IPS-15b (cell line): ENCODE data around the gene PUDP.

ENCODE experiments used
- H3K27me3 ChIP-seq: one replicate; pipeline ENCODE4 v1.6.1; 2013; ENCODE audit warnings: low read length; ENCODE audit not compliant: control insufficient read depth, insufficient read depth
- H3K36me3 ChIP-seq: one replicate; pipeline ENCODE4 v1.6.1; 2013; ENCODE audit warnings: low read length; ENCODE audit not compliant: control insufficient read depth, insufficient read depth
- H3K4me1 ChIP-seq: one replicate; pipeline ENCODE4 v1.6.1; 2013; ENCODE audit warnings: mild to moderate bottlenecking, low read length; ENCODE audit not compliant: control insufficient read depth, insufficient read depth
- H3K4me3 ChIP-seq: one replicate; pipeline ENCODE4 v1.5.1; 2013; ENCODE audit warnings: low read depth, low read length
- H3K9ac ChIP-seq: one replicate; pipeline ENCODE4 v1.6.1; 2013; ENCODE audit warnings: low read depth, mild to moderate bottlenecking, low read length
- H3K9me3 ChIP-seq: one replicate; pipeline ENCODE4 v1.6.1; 2013; ENCODE audit warnings: mild to moderate bottlenecking, low read length; ENCODE audit not compliant: control insufficient read depth, insufficient read depth

PUDP gene

DNA sequence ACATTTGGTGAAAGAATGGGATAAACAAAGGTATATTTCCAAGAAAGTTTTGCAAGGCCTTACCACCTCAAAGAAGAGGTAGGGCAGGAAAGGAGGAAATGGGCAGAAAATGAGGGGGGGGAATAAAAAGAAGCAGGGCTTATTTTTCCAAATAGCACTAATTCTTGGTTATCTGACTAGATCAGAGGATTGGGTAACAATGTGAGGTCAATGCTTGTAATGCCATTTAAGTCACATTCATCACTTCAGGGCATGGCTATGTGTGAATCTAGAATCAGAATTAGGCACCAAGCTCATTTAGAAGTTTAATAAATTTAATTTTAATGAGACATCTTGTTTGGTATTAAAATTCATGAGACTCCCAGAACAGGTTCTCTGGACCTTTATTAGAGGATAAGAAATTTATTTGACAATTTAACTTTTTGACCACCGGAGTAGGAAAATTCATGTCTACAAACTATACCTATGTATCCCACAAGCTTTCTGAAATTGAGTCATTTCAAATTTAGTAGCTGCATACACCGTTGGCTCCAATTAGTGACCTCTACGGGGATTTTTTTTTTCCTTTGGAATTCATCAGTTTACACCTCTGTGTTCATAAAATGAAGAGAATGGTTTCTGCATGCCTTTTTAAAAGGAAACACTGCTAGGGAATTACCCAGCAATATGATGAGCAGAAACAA is 1.8 kb downstream of the PUDP start:
- no peaks in the 10 kb centered on the region for H3K4me1 ChIP-seq
- H3K9me3 ChIP-seq: no peaks in the 10 kb centered on the region
- H3K36me3 ChIP-seq: no peaks in the 10 kb centered on the region
- no peaks in the 10 kb centered on the region for H3K27me3 ChIP-seq
- H3K4me3 ChIP-seq: no peak overlapping the region
- no peak overlapping the region for H3K9ac ChIP-seq

DNA sequence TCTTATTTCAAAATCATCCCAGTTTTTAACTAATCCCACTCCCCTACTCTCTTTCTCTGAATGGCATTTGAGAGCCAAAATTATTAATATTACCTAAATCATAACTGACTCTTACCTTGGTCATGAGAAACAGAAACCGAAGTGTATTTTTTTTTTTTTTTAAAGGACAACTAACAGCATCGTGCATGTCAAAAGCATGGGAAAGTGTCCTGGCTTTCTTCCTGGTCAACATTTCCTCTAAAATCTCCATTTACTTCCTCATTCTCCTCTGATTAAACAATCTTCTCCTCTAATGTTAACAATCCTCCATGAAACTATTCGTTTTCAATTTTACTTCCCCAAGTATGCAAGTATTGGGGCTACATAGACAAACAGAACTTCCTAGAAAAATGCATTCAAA is 2.5 kb downstream of the PUDP start:
- no peaks in the 10 kb centered on the region for H3K9me3 ChIP-seq
- no peak overlapping the region for H3K4me3 ChIP-seq
- H3K9ac ChIP-seq: no peak overlapping the region
- no peaks in the 10 kb centered on the region for H3K36me3 ChIP-seq
- H3K4me1 ChIP-seq: no peaks in the 10 kb centered on the region
- H3K27me3 ChIP-seq: no peaks in the 10 kb centered on the region

DNA sequence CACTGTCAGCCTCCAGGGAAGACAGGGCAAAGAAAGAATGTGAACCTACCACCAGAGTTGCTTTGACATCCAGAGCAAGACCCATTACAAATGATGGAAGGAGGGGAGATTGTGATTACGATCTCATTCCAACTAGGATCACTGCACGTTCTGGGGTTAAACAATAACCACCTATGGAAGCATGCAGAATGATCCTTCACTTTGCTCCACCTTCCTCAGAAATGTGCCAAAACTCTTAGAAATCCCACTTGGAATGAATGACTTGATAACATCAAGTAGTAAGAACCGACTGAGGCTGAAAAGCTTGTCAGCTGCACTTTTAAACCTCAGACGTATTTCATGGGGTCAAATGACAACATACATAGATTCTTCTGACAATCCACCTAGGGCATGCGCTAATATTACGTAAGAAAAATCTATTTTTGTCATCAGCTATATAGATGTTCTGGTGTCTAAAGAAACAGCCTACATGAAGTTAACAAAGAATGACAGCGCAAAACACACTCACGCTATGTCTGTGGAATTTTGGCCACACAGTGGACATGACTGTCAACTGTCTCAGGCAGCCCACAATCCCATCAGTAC is 3.9 kb downstream of the PUDP start:
- H3K9ac ChIP-seq: no peak overlapping the region
- no peaks in the 10 kb centered on the region for H3K9me3 ChIP-seq
- no peaks in the 10 kb centered on the region for H3K27me3 ChIP-seq
- H3K4me1 ChIP-seq: no peaks in the 10 kb centered on the region
- H3K36me3 ChIP-seq: no peaks in the 10 kb centered on the region
- H3K4me3 ChIP-seq: no peak overlapping the region

DNA sequence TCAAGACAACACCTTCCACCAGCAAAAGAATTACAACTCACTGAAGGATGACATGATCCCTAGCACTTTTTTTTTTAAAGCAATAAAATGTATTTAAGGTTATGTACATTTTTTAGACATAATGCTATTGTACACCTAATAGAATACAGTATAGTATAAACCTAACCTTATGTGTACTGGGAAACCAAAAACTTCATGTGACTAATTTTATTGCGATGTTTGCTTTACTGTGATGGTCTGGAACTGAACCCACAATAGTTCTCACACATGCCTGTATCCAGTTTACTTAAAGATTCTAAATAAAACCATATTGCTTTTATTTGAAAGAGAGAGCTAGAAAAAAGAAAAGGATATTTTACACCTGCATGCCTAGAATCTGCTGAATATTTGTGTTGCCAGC is 4.9 kb downstream of the PUDP start:
- Histone ChIP-seq H3K9me3 (no peaks in the 10 kb centered on the region), H3K9ac (no peak overlapping the region), H3K36me3 (no peaks in the 10 kb centered on the region), H3K4me1 (no peaks in the 10 kb centered on the region), H3K27me3 (no peaks in the 10 kb centered on the region), H3K4me3 (no peak overlapping the region)

DNA sequence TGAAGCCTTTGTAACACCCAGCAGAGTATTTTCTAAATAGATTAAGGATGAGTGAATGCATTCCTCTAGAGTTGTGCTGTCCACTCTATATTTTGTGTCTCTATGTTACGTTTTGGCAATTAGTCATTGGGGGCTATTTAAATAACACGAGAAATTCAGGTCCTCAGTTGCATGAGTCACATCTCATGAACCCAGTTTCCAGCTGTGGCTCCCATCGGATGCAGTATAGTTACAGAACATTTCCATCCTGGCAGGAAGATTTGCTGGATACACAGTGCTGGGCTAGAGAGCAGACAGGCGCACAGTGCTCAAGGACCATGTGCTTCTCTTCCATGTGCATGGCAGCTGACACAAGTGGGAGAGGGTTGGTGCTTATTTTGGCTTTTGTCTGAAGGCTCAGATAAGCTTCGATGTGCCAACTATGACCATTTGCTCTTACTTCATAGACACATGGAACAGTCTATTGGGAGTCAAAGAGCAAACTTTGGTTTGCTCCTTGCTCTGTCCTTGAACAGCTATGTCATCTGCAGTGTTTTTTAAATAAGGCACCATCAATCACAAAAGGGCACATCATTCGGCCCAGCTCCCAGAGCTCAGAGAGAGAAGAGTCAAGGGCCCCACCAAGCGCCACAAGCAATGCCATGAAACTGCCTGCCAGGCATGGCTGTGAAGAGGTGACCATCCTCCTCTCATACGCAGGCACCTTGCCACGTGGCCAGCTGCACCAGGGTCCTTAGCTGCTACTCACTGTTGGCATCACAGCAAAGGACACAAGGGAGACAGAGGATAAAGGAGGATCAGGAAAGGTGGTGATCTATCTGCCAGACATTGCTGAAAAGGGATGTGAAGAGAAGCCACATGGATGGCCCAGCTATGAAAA is 8.5 kb downstream of the PUDP start:
- no peaks in the 10 kb centered on the region for H3K36me3 ChIP-seq
- H3K4me1 ChIP-seq: no peaks in the 10 kb centered on the region
- H3K4me3 ChIP-seq: no peak overlapping the region
- no peaks in the 10 kb centered on the region for H3K27me3 ChIP-seq
- no peak overlapping the region for H3K9ac ChIP-seq
- H3K9me3 ChIP-seq: no peaks in the 10 kb centered on the region

DNA sequence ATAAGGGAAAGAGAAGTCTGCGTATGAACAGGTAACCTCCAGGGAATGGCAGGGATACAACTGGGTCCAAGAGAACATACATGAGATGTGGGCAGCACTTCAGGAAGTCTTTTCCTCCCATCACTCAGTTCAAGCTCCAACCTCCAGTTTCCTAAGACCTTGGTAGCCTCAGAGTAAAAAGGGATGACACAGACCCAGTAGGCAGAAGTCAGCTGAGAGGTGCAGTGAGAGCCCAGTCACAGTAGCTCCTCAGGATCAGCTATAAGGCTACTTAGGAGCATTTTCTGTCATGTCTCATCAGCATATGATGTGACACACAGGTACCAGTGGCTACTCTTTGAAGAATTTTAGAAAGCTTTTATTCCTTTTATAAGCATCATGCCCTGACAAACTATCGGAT is 13.0 kb downstream of the PUDP start:
- Histone ChIP-seq H3K4me1 (peaks cover 2% of the 10 kb centered on the region), H3K4me3 (no peak overlapping the region), H3K27me3 (no peaks in the 10 kb centered on the region), H3K9ac (no peak overlapping the region), H3K9me3 (no peaks in the 10 kb centered on the region), H3K36me3 (no peaks in the 10 kb centered on the region)

DNA sequence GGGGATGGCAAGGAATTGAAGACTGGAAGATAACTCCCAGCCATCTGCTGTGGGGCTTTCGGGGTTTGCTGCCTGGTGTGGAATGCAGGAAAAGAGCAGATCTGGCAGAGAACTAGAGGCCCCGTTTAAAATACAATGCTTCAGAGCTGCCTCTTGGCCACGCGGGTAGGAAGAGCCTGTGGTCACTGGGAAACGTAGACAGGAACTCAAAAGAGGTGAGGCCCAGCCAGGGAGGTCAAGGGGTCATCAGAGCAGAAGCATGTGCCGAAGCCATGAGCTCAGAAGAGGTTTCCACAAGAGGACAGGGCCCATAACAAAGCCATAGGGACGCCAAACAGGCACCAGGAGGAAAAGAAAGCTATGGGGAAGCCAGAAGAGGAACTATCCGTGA is 14.9 kb downstream of the PUDP start:
- no peak overlapping the region for H3K9ac ChIP-seq

DNA sequence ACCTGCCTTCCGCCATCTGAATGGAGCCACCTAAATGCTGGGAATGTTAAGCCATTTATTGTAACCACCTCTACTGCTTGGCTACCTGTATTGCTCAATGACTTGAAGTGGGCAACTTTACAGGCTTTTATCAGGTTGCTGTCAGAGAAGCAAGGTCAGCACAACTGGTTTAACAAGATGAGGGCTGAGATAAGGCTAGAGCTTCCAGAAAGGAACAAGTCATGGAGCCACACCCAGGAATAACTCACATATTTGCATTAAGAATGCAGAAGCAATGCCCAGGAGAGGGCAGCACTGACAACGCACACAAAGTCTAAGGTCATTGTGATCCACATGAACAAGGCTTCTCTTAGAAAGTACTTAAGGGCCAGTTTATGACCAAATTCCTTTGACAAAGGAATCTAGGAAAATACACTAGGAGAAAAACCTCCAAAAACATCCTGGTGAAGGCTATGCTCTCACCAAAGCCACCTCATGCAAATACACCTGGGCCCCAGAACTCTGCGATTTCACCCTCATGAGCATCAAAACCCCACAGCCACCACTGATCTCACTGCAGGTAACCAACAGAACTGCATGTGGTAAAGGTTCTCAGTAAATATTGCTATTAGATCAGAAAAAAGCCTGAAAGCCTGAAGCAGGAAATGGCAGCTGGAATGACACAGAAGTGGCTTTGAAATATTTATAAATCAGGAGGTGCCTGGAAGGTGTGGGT is 15.5 kb downstream of the PUDP start:
- Histone ChIP-seq H3K4me1 (peaks cover 2% of the 10 kb centered on the region), H3K4me3 (no peak overlapping the region), H3K36me3 (no peaks in the 10 kb centered on the region), H3K9me3 (no peaks in the 10 kb centered on the region), H3K27me3 (no peaks in the 10 kb centered on the region), H3K9ac (no peak overlapping the region)

More for the DNA sequence above, 14.9 kb downstream of the PUDP start:
- Histone ChIP-seq H3K27me3 (no peaks in the 10 kb centered on the region), H3K4me3 (no peak overlapping the region), H3K9me3 (no peaks in the 10 kb centered on the region), H3K4me1 (peaks cover 2% of the 10 kb centered on the region), H3K36me3 (no peaks in the 10 kb centered on the region)

DNA sequence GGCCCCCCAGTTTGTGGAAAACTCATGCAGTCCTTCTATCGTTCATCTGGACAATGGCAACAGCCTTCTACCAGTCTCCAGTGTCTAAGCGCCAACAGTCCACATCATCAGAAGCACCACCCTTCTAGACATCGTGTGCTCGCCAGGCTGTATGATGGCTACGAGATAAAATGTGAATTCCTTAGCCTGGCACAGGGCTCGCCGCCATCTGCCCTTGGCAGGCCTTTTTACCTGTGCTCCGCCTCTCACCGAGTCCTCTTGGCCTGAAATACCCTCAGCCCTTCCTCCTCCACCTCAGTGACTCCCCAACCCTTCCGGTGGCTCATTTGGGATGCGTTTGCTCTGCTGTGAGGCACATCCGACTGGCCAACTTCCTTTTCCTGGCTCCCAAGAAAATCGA is 16.3 kb downstream of the PUDP start:
- peaks cover 2% of the 10 kb centered on the region for H3K4me1 ChIP-seq
- H3K4me3 ChIP-seq: no peak overlapping the region

DNA sequence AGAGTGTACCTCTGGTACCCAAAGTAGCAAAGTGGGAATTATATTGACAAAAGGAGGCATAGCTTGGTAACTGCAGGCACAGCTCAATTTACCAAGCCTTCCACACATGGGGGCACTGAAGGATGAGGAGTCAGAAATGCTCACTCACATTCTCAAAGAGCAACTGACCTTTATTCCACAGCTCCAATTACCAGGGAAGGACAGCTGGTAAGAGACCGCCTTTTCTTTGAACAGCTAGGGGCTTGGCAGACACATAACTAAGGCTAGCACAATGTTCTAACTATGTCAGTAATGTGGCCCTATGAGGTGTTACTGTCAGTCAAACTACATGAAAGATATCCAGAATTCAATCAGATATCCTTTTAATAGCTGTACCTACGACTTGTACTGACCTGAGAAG is 20.9 kb downstream of the PUDP start:
- Histone ChIP-seq H3K36me3 (no peaks in the 10 kb centered on the region), H3K9ac (no peak overlapping the region), H3K27me3 (no peaks in the 10 kb centered on the region), H3K4me3 (no peak overlapping the region), H3K9me3 (no peaks in the 10 kb centered on the region), H3K4me1 (no peaks in the 10 kb centered on the region)

More for the DNA sequence above, 16.3 kb downstream of the PUDP start:
- Histone ChIP-seq H3K27me3 (no peaks in the 10 kb centered on the region), H3K9ac (no peak overlapping the region), H3K9me3 (no peaks in the 10 kb centered on the region), H3K36me3 (no peaks in the 10 kb centered on the region)

DNA sequence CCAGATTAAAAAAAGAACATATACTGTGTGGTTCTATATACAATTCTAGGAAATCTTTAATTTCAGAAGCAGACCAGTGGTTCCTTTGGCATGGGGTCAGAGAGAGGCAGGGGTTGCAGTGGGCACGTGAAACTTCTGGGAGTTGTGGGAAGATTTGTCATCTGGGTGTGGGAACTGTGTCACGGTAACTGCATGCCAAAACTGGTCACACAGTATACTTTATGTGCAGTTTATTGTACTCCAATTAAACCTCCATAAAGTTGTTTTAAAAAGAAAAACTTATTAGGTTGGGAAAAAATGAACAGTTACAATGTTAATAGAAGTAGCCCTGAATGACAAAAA is 27.1 kb downstream of the PUDP start:
- no peaks in the 10 kb centered on the region for H3K27me3 ChIP-seq
- no peak overlapping the region for H3K4me3 ChIP-seq
- no peaks in the 10 kb centered on the region for H3K4me1 ChIP-seq
- H3K9me3 ChIP-seq: no peaks in the 10 kb centered on the region
- no peak overlapping the region for H3K9ac ChIP-seq
- H3K36me3 ChIP-seq: no peaks in the 10 kb centered on the region
